Astrocyte of the spinal cord (primary cell): ENCODE measurements around the gene ITGB3BP.

ENCODE experiments used
- DNase-seq: peaks from one replicate; pipeline ENCODE4 v3.0.0; 2011; ENCODE audit warnings: low read depth, low spot score
- H3K4me3 ChIP-seq: 2 replicates; pipeline ENCODE4 v1.5.1; 2011; ENCODE audit warnings: low read depth, mild to moderate bottlenecking, low read length, moderate library complexity
- in situ Hi-C: cut with HindIII; loops from 2 replicates; pipeline ENCODE4 v1.10.0; 2017; ENCODE audit warnings: low sequenced_read_pairs
- TF ChIP-seq, protein P1 (sequence below): IDR thresholded peaks from 2 replicates; pipeline ENCODE4 v1.5.1; 2012; ENCODE audit warnings: low read depth, mild to moderate bottlenecking, low read length, inconsistent platforms

Gene ITGB3BP

DNA sequence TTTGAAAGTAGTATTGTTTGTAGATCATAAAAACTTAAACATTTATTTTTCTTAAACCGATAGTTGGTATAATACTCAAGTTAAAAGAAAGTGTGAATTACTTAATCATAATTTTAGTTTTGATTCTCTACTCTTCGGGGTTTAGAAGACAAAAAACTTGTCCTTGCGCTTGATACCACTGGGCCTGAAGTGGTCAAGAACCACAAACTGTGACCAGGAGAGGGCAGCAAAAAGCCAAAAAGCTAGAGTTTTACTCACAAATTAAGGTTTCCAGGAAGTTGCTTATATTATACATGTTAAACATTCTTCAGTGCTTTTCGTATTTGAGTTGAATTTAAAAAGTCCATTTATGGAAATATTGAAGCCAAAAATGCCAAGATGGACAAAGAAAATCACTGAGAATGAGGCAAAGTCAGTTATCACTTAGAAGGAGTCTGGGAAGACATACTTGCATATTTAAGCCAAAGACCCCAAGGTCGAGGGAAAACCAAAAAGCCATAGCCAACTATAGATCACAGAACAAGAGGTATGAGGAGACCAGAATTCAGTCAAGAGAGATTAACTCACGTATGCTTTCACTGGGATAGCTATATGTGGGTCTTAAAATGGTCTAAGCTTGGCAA lies 34.5 kb upstream of the ITGB3BP start:
- in situ Hi-C loops, result no loop called here
- no peak overlapping the region for H3K4me3 ChIP-seq
- TF ChIP-seq, protein P1, sequence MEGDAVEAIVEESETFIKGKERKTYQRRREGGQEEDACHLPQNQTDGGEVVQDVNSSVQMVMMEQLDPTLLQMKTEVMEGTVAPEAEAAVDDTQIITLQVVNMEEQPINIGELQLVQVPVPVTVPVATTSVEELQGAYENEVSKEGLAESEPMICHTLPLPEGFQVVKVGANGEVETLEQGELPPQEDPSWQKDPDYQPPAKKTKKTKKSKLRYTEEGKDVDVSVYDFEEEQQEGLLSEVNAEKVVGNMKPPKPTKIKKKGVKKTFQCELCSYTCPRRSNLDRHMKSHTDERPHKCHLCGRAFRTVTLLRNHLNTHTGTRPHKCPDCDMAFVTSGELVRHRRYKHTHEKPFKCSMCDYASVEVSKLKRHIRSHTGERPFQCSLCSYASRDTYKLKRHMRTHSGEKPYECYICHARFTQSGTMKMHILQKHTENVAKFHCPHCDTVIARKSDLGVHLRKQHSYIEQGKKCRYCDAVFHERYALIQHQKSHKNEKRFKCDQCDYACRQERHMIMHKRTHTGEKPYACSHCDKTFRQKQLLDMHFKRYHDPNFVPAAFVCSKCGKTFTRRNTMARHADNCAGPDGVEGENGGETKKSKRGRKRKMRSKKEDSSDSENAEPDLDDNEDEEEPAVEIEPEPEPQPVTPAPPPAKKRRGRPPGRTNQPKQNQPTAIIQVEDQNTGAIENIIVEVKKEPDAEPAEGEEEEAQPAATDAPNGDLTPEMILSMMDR, result peak; percentile 76
- DNase-seq, result peak; percentile 55

DNA sequence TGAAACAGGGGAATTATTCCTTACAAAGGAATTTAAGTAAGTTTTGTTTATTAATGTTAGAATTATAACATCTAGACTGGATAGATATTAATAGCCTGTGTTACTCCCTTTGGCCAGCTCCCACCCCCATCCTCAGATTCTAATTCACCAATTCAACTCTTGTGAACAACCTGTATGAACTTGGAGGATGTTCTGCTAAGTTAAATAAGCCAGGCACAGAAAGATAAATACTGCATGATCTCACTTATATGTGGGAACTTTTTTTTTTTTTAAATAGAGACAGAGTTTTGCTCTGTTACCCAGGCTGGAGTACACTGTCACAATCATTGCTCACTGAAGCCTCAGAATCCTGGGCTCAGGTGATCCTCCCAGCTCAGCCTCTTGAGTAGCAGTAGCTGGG lies 32.5 kb upstream of the ITGB3BP start:
- H3K4me3 ChIP-seq, result no peak overlapping the region
- DNase-seq, result no peak
- in situ Hi-C loops, result no loop called here
- TF ChIP-seq, protein P1, result no peak

DNA sequence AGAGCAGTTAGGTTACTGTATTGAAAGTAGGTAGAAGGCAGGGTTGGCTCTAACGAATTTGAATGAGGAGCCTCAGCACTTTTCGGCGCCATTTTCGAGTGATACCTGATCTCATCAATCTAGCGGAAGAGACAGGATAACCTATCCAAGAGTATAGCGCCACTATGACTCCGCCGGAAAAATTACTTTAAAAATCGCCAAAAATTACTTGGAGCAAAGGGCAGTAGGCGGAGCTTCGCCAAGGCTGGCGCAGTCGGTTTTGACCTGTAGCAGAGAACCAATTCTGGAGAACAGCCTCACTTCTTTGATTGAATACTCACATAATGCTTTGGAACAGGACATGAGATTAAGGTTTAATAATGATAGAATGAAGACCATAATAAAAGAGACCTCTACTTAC lies 25.9 kb upstream of the ITGB3BP start:
- no peak overlapping the region for H3K4me3 ChIP-seq
- in situ Hi-C loops, result no loop called here
- TF ChIP-seq, protein P1, result no peak
- no peak for DNase-seq

DNA sequence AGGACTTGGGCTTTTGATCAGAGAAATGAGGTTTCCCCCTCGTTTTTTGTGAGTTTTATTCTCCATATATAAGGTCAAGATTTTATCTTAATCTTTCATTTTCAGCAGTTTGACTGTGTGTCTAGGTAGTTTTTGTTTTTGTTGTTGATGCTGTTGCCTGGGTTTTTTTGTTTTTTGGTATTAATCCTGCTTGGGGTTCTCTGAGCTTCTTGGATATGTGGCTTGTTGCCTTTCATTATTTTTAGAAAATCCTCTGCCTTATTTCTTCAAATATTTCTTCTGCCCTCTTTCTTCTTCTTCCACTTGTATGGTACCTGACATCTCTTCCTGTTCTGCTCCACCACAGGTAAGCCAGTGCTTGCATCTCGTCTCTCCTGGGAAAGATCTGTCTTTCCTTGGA lies 25.3 kb upstream of the ITGB3BP start:
- TF ChIP-seq, protein P1, result no peak
- in situ Hi-C loops, result no loop called here
- DNase-seq, result no peak
- no peak overlapping the region for H3K4me3 ChIP-seq

DNA sequence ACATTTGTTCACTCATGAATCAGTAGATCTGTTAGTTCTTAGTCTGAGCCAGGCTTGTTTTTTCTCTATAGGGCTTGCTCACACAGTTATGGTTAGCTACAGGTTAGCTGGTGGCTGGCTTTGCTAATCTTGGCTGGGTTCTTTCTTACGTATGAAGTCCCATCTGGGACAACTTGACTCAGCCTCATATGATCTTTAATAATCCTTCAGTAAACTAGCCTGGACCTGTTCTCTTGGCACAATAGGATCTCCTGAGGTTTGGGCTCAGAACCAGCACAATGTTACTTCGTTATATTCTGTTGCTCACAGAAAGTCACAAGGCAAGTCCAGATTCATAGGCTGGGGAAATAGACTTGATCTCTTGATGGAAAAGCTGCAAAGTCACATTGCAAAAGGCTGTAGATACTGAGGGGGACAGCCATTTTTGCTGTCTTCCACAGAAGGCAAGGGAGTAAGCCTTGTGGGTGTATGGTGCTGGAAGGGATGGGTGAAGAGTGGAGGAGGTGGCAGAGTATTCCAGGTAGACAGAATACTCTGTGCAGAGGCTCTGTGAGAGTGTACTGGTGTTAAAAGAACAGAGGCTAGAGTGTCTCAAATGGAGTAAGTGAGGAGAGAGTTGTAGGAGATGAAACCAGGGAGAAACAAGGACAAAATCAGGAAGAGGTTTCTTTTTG lies 24.7 kb upstream of the ITGB3BP start:
- DNase-seq, result no peak
- in situ Hi-C loops, result no loop called here
- TF ChIP-seq, protein P1, result no peak
- H3K4me3 ChIP-seq, result no peak overlapping the region

DNA sequence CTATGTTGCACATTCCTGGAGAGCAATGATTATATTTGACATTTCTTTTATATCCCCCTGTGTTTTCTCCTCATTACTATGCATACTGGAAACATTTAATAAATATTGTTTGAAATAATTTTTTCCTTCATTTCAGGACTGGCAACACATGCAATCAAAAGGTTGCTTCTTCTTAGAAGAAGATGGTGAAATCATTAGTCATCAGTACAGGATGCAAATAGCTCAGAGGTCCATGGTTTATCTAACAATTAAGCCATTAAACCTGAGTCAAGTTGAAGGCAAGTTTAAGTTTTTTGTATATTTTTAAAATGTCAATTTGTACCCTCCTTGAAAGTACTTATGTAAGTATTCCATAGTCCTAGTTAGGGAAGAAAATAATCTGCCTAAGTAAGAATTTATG lies 22.8 kb upstream of the ITGB3BP start:
- TF ChIP-seq, protein P1, result no peak
- H3K4me3 ChIP-seq, result no peak overlapping the region
- no peak for DNase-seq
- in situ Hi-C loops, result no loop called here
